Measurements from ENCODE around the gene MITF.

MITF gene

GRCh38 chr3:69729147-69729919, 9.9 kb upstream of the MITF start:
- DNase-seq, result no peak

GRCh38 chr3:69731080-69731479, 8.2 kb upstream of the MITF start:
- DNase-seq, result no peak

- DNase-seq, result no peak
These were observed 3.4 kb upstream of the MITF start for GRCh38 chr3:69735893-69736292.

- no peak for DNase-seq
These were observed 1.9 kb upstream of the MITF start for GRCh38 chr3:69737392-69737791.

- DNase-seq, result no peak
These were observed 949 bp upstream of the MITF start for GRCh38 chr3:69738315-69738714.

- no peak for DNase-seq
These were observed 433 bp upstream of the MITF start for GRCh38 chr3:69738859-69739203.

- peak; percentile 35 for DNase-seq
These were observed 1.1 kb downstream of the MITF start for GRCh38 chr3:69740103-69741021.

GRCh38 chr3:69741032-69741767, 1.9 kb downstream of the MITF start:
- no peak for DNase-seq

- no peak for DNase-seq
These were observed 3.1 kb downstream of the MITF start for GRCh38 chr3:69742391-69742790.

- no peak for DNase-seq
These were observed 5.0 kb downstream of the MITF start for GRCh38 chr3:69743975-69744906.

- no peak for DNase-seq
These were observed 6.2 kb downstream of the MITF start for GRCh38 chr3:69745505-69745904.

- DNase-seq, result no peak
These were observed 6.9 kb downstream of the MITF start for GRCh38 chr3:69746119-69746518.

- no peak for DNase-seq
These were observed 8.4 kb downstream of the MITF start for GRCh38 chr3:69747511-69748258.

- no peak for DNase-seq
These were observed 9.2 kb downstream of the MITF start for GRCh38 chr3:69748503-69748902.

GRCh38 chr3:69749461-69749860, 10.2 kb downstream of the MITF start:
- no peak for DNase-seq

- DNase-seq, result no peak
These were observed 11.3 kb downstream of the MITF start for GRCh38 chr3:69750549-69750948.

- no peak for DNase-seq
These were observed 11.8 kb downstream of the MITF start for GRCh38 chr3:69751074-69751476.

GRCh38 chr3:69752241-69752640, 13.0 kb downstream of the MITF start:
- no peak for DNase-seq

GRCh38 chr3:69753179-69753775, 14.0 kb downstream of the MITF start:
- DNase-seq, result no peak

- DNase-seq, result no peak
These were observed 16.5 kb downstream of the MITF start for GRCh38 chr3:69755795-69756194.

All from 8988T (cell line).